H9 (cell line): ENCODE results near the gene SPC24. TPM values are rescaled to one million over a fixed set of nuclear protein-coding genes. Genes with fewer than 3 reads are reported as not detected.

Source experiments
- DNase-seq: peaks from one replicate; pipeline ENCODE4 v3.0.0-alpha.2; 2017
- H2AFZ ChIP-seq: one replicate; pipeline ENCODE4 v1.6.1; 2013; ENCODE audit warnings: mild to moderate bottlenecking, low read length, control low read depth, moderate library complexity
- H2AK5ac ChIP-seq: 2 replicates; pipeline ENCODE4 v1.6.1; 2013; ENCODE audit warnings: low read length, control low read depth, mixed read lengths; ENCODE audit not compliant: insufficient read length
- H2BK120ac ChIP-seq: one replicate; pipeline ENCODE4 v1.6.1; 2013; ENCODE audit warnings: low read depth, mild to moderate bottlenecking, low read length, control low read depth, inconsistent platforms; ENCODE audit not compliant: poor library complexity, severe bottlenecking
- H2BK12ac ChIP-seq: 2 replicates; pipeline ENCODE4 v1.6.1; 2013; ENCODE audit warnings: low read length, control low read depth, mixed read lengths, low read depth; ENCODE audit not compliant: insufficient read length
- H2BK15ac ChIP-seq: 2 replicates; pipeline ENCODE4 v1.6.1; 2013; ENCODE audit warnings: low read depth, low read length, control low read depth
- H2BK20ac ChIP-seq: one replicate; pipeline ENCODE4 v1.6.1; 2013; ENCODE audit warnings: low read depth, mild to moderate bottlenecking, low read length, control low read depth, inconsistent platforms; ENCODE audit not compliant: poor library complexity, severe bottlenecking
- H2BK5ac ChIP-seq: 2 replicates; pipeline ENCODE4 v1.6.1; 2013; ENCODE audit warnings: low read length, control low read depth, mixed read lengths; ENCODE audit not compliant: insufficient read length
- H3K14ac ChIP-seq: 2 replicates; pipeline ENCODE4 v1.6.1; 2013; ENCODE audit warnings: low read length, control low read depth; ENCODE audit not compliant: insufficient read depth
- H3K18ac ChIP-seq: 2 replicates; pipeline ENCODE4 v1.6.1; 2013; ENCODE audit warnings: low read depth, mild to moderate bottlenecking, mixed read lengths, low read length, control low read depth; ENCODE audit not compliant: insufficient read length
- H3K23ac ChIP-seq: 2 replicates; pipeline ENCODE4 v1.6.1; 2013; ENCODE audit warnings: low read length, control low read depth, mixed read lengths, low read depth; ENCODE audit not compliant: insufficient read length
- H3K23me2 ChIP-seq: 2 replicates; pipeline ENCODE4 v1.6.1; 2013; ENCODE audit warnings: low read depth, mild to moderate bottlenecking, mixed read lengths, low read length, control low read depth; ENCODE audit not compliant: insufficient read length, poor library complexity, severe bottlenecking
- H3K27ac ChIP-seq: 2 replicates; pipeline ENCODE4 v1.5.1; 2013; ENCODE audit warnings: low read length, control low read depth, mixed read lengths, low read depth; ENCODE audit not compliant: insufficient read length
- H3K27me3 ChIP-seq: 2 replicates; pipeline ENCODE4 v1.6.1; 2013; ENCODE audit warnings: low read length, control low read depth, inconsistent platforms; ENCODE audit not compliant: insufficient read depth
- H3K4ac ChIP-seq: 2 replicates; pipeline ENCODE4 v1.6.1; 2013; ENCODE audit warnings: low read depth, mild to moderate bottlenecking, control low read depth, inconsistent platforms, low read length, moderate library complexity
- H3K4me1 ChIP-seq: 2 replicates; pipeline ENCODE4 v1.6.1; 2013; ENCODE audit warnings: low read length, control low read depth, inconsistent platforms; ENCODE audit not compliant: insufficient read depth
- H3K4me2 ChIP-seq: 2 replicates; pipeline ENCODE4 v1.6.1; 2013; ENCODE audit warnings: low read length, control low read depth, mixed read lengths; ENCODE audit not compliant: insufficient read length, insufficient read depth
- H3K56ac ChIP-seq: 2 replicates; pipeline ENCODE4 v1.6.1; 2013; ENCODE audit warnings: low read depth, mild to moderate bottlenecking, mixed read lengths, low read length, control low read depth; ENCODE audit not compliant: insufficient read length
- H3K79me1 ChIP-seq: 2 replicates; pipeline ENCODE4 v1.6.1; 2013; ENCODE audit warnings: low read depth, mild to moderate bottlenecking, moderate library complexity, low read length, control low read depth, inconsistent platforms; ENCODE audit not compliant: insufficient read depth, poor library complexity, severe bottlenecking
- H3K79me2 ChIP-seq: 2 replicates; pipeline ENCODE4 v1.6.1; 2013; ENCODE audit warnings: low read length, control low read depth, inconsistent platforms; ENCODE audit not compliant: insufficient read depth
- H3K9ac ChIP-seq: 2 replicates; pipeline ENCODE4 v1.6.1; 2013; ENCODE audit warnings: low read length, control low read depth, mixed read lengths; ENCODE audit not compliant: insufficient read length; ENCODE audit errors: extremely low read depth
- H3K9me3 ChIP-seq: one replicate; pipeline ENCODE4 v1.6.1; 2013; ENCODE audit warnings: low read depth, low read length, inconsistent platforms; ENCODE audit not compliant: control insufficient read depth
- H3T11ph ChIP-seq: one replicate; pipeline ENCODE4 v1.6.1; 2013; ENCODE audit warnings: mild to moderate bottlenecking, low read length, control low read depth, inconsistent platforms
- H4K20me1 ChIP-seq: one replicate; pipeline ENCODE4 v1.6.1; 2013; ENCODE audit not compliant: control insufficient read depth, insufficient read length, insufficient read depth
- H4K5ac ChIP-seq: 2 replicates; pipeline ENCODE4 v1.6.1; 2013; ENCODE audit warnings: low read depth, mild to moderate bottlenecking, mixed read lengths, low read length, control low read depth; ENCODE audit not compliant: insufficient read length
- H4K8ac ChIP-seq: replicated peaks from 2 replicates; pipeline ENCODE4 v1.6.1; 2013; ENCODE audit warnings: low read length, control low read depth, mixed read lengths, low read depth; ENCODE audit not compliant: insufficient read length
- H4K91ac ChIP-seq: 2 replicates; pipeline ENCODE4 v1.6.1; 2013; ENCODE audit warnings: low read depth, mild to moderate bottlenecking, moderate library complexity, mixed read lengths, low read length, control low read depth; ENCODE audit not compliant: insufficient read length
- H3K27ac Mint-ChIP-seq, 3 experiments: 2 replicates in 2 of 3; 3 replicates in 1 of 3; pipeline ENCODE4 v1.8.0; 2020 to 2021; ENCODE audit warnings: mixed read lengths in 3 of 3, mild to moderate bottlenecking in 1 of 3, moderate library complexity in 1 of 3
- H3K27me3 Mint-ChIP-seq: 2 replicates; pipeline ENCODE4 v1.8.0; 2021; ENCODE audit warnings: low read depth, mild to moderate bottlenecking, moderate library complexity, mixed read lengths
- H3K36me3 Mint-ChIP-seq, 3 experiments: 2 replicates in 2 of 3; 3 replicates in 1 of 3; pipeline ENCODE4 v1.8.0; 2020 to 2021; ENCODE audit warnings: low read depth in 3 of 3, mixed read lengths in 3 of 3; ENCODE audit not compliant: insufficient read depth in 1 of 3
- H3K4me1 Mint-ChIP-seq, 2 experiments: 2 replicates each; pipeline ENCODE4 v1.8.0; 2020; ENCODE audit warnings: mixed read lengths in 2 of 2
- H3K4me3 Mint-ChIP-seq, 2 experiments: 2 replicates in 1 of 2; 3 replicates in 1 of 2; pipeline ENCODE4 v1.8.0; 2020 to 2021; ENCODE audit warnings: mild to moderate bottlenecking in 2 of 2, mixed read lengths in 2 of 2, moderate library complexity in 1 of 2
- H3K9me3 Mint-ChIP-seq, 2 experiments: 2 replicates in 1 of 2; 3 replicates in 1 of 2; pipeline ENCODE4 v1.8.0; 2020; ENCODE audit warnings: mild to moderate bottlenecking in 2 of 2, mixed read lengths in 2 of 2, moderate library complexity in 1 of 2
- CTCF ChIP-seq: fragments of 200-600 bp; sonication (generic); conservative IDR thresholded peaks from 3 replicates; pipeline ENCODE4 v1.8.0; 2021; ENCODE audit warnings: antibody characterized with exemption, mild to moderate bottlenecking
- WGBS: extraction: QIAGEN DNeasy Blood & Tissue Kit; methylation state at CpG from one replicate; pipeline ENCODE4 v1.1.7; 2013; ENCODE audit warnings: missing lambda C conversion rate, low lambda C conversion rate, mixed read lengths; ENCODE audit not compliant: insufficient read length; ENCODE audit errors: extremely low coverage; 5-methylcytosine and 5-hydroxymethylcytosine counted together
- total RNA-seq: library from RNA; stranded (reverse); gene quantifications from 2 replicates; pipeline ENCODE4 v1.2.1, GENCODE V29; 2021

Gene SPC24
- total RNA-seq, 1 experiment from 2014 or later: 51.5 TPM

GRCh38 chr19:11113140-11113708, 42.4 kb downstream of the SPC24 start:
- Mint-ChIP-seq H3K27ac (peak overlapping the region; percentile 2 to 94 (median 83); a peak in 4 of 7 replicates), H3K27me3 (no peaks in the 10 kb centered on the region), H3K9me3 (no peaks in the 10 kb centered on the region), H3K4me3 (no peak overlapping the region), H3K4me1 (no peaks in the 10 kb centered on the region), H3K36me3 (peaks cover 74 to 97% (median 95%) of the 10 kb centered on the region in 3 experiments)
- 0 out of 2 replicates have a peak, but pooled peaks cover 2% of the 10 kb centered on the region for H3K79me2 ChIP-seq
- no peak overlapping the region for H3K27ac ChIP-seq
- H3K4ac ChIP-seq: no peak overlapping the region
- H4K91ac ChIP-seq: no peak overlapping the region
- no peak overlapping the region for H2BK5ac ChIP-seq
- WGBS: no CpG with 5 or more reads among the region's 27 CpGs
- no peak overlapping the region for H2BK20ac ChIP-seq
- no peaks in the 10 kb centered on the region for H3K27me3 ChIP-seq
- no peak overlapping the region for H2BK15ac ChIP-seq
- no peak for DNase-seq
- no peak overlapping the region for H4K8ac ChIP-seq
- TF ChIP-seq CTCF: no peak
- no peak overlapping the region for H3K18ac ChIP-seq
- no peak overlapping the region for H3K14ac ChIP-seq
- H2AFZ ChIP-seq: no peak overlapping the region
- H3T11ph ChIP-seq: no peak overlapping the region
- H4K5ac ChIP-seq: no peak overlapping the region
- no peaks in the 10 kb centered on the region for H3K23me2 ChIP-seq
- no peaks in the 10 kb centered on the region for H3K79me1 ChIP-seq
- no peak overlapping the region for H2BK12ac ChIP-seq
- no peak overlapping the region for H3K9ac ChIP-seq
- no peak overlapping the region for H3K23ac ChIP-seq
- no peak overlapping the region for H3K4me2 ChIP-seq
- H3K9me3 ChIP-seq: no peaks in the 10 kb centered on the region
- H4K20me1 ChIP-seq: peaks cover 5% of the 10 kb centered on the region
- H3K4me1 ChIP-seq: no peaks in the 10 kb centered on the region
- no peak overlapping the region for H2BK120ac ChIP-seq
- no peak overlapping the region for H3K56ac ChIP-seq
- no peak overlapping the region for H2AK5ac ChIP-seq
